GM21529 (cell line): ENCODE measurements around the gene RAPGEF4.
"Not testable (repeated sequence)": the region's sequence is repeated elsewhere in the genome, so short reads cannot be mapped to it uniquely, and the experiment has no call there.

Experiments
- ATAC-seq: cut with Tn5 transposase; IDR thresholded peaks from one replicate; pipeline ENCODE4 v1.9.1; 2021; ENCODE audit not compliant: unreplicated experiment

RAPGEF4 gene

DNA sequence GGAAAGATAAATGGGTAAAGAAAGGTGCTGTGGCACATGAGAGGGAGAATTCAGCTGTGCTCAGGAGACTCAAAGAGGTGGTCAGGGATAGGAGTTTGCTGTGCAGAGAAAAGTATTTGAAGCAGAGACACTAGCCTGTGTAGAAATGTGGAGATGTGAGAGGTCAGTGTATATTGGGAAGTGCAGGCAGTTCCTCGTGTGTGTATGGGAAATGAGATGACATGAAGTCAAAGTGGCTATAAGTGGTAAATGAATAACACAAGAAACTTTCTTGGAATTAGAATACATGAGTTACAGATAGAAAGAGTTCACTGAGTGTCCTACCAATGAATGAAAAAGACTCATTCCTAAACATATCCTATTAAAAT lies 351.6 kb downstream of the RAPGEF4 start:
- ATAC-seq, result no peak

DNA sequence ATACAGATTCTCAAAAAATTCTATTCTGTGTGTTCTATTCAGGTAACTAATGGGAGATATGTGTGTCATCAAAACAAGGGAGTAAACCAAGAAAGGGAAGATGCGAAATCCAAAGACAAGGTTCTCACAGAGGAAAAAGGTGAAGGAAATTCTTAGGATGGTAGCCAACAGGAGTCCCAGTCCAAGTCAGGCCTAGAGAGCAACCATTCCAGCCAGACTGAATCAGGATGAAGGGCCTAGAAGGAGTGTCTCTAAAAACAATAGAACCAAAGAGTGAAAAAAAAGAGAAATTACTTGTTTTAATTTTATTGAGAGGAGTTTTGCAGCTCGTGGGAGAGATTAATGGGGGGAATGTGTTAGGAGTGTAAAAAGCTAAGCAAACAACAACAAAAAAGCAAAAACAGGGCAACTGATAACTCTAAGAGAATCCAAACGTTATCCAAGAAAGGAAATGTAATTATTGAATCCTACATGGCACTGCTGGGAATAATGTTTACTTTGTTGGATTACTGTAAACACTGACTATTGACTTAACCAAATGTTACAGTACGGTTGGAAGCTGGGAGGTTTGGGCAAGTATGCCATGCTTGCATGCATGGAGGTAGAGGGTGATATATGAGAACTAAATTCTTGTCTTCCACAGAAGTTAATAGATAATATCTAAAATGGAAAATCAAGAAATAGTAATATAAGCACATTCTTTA lies 352.3 kb downstream of the RAPGEF4 start:
- ATAC-seq, result no peak

DNA sequence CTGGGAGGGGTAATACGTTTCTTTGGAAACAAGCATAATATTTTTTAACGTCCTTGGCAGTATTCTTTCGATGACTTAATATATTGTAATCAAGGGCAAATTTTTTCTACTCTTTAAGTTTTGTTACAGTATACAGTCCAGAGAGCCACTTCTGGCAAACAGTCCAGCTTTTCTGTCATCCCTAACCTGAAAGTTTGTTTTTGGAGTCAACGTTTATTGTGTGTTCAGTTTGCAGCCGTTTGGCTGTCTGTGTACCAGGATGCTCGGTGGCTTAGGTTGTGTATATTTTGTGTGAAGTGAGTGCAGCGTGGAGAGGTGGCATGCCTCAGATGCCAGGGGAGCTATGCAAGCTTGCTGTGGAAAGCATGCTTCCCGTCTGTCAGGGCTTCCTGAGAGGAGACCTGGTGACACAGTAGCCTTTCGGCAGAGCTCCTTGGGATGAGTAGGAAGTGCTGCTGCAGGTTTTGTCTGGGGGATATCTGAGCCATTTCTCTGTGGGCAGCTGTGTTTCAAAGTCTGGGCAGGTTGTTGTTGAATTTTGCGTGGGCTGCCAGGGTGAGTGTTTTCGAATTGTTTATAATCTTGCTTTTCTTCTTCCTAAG lies 354.7 kb downstream of the RAPGEF4 start:
- no peak for ATAC-seq

DNA sequence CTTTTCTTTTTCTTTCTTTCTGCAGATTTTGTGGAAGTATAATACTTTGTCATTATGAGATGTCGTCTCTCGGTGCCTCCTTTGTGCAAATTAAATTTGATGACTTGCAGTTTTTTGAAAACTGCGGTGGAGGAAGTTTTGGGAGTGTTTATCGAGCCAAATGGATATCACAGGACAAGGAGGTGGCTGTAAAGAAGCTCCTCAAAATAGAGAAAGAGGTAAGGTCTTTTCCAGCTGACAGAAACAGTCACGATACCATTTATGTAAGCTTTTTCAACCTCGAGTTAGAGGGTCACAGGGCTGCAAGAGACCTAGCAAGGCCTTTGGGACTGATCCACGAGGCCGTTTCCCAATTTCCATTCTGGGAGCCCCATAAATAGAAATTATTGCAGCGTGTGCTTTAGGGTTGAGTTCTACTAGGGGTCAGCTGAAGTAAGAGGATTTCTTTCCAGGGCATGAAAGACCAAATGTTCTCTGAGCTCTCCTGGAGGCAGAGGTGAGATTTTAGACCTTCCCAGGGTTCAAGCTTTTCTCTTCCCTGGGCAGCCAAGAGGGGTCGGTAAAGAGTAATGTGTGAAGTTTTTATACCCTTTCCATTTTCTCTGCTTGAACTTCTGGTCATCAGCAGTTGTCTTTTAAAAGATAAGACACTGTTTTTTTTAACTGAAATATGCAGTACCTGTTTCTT lies 355.5 kb downstream of the RAPGEF4 start:
- ATAC-seq, result no peak

DNA sequence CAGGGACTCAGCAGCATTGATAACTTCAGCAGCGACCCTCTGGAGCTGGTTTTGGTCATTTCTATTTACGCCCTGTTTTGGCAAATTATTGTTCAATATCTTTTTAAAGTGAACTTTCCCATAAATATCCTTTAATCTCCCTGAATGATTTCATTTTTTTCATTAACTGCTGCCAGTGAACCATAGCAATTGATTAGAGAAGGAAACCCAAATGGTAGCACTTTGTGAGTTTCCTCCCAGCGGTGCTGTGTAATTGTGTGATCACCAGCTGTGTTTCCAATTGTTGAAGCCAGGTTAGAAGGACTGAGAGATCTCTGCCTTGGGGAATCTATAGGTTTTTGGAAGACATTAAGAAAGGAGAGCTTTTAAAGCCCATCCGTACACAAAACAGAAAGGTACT lies 356.3 kb downstream of the RAPGEF4 start:
- ATAC-seq, result no peak

DNA sequence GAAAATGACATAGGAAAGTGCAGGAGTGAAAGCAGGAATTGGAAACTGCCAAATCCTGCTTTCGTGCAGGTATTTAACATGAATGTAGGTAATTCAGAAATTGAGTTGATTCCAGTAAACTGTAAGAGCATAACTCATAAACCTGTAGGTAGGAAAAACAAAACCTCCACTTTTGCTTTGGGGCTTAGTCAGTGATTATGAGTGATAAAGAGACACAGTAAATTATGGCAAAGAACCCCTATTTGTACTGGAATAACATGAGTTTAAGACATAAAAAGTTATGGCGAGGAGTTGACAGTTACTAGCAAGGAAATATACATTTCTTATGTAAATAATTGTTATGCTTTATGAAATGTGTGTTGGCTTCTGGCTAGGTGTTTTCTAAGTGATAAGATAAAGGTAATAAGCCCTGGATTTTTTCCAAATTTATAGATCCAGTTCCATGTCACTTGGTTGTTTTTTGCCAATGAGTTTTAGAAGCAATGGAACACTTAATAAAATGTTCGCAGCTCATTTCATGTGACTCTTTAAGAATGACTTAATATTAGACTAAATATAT lies 357.3 kb downstream of the RAPGEF4 start:
- no peak for ATAC-seq

DNA sequence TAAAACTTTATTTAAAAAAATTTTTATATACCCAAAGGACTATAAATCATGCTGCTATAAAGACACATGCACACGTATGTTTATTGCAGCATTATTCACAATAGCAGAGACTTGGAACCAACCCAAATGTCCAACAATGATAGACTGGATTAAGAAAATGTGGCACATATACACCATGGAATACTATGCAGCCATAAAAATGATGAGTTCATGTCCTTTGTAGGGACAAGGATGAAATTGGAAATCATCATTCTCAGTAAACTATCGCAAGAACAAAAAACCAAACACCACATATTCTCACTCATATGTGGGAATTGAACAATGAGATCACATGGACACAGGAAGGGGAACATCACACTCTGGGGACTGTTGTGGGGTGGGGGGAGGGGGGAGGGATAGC lies 358.0 kb downstream of the RAPGEF4 start:
- not testable (repeated sequence) for ATAC-seq

DNA sequence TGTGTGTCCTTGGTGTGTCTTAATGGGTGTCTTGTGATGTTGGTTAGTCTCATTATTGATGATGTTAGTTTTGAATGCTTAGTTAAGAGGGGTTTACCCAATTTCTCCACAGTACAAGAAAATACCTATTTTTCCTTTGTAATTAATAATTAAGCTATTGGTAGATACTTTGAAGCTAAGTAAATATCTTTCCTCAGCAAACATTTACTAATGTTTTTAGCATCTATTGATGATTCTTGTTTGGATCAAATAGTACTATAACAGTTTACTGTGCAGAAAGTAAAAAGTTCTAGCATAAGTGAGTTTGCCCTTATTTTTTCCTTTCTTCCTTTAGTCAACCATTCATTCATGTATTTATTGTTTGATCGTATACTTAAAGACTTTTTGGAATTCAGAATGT lies 359.1 kb downstream of the RAPGEF4 start:
- ATAC-seq, result no peak

DNA sequence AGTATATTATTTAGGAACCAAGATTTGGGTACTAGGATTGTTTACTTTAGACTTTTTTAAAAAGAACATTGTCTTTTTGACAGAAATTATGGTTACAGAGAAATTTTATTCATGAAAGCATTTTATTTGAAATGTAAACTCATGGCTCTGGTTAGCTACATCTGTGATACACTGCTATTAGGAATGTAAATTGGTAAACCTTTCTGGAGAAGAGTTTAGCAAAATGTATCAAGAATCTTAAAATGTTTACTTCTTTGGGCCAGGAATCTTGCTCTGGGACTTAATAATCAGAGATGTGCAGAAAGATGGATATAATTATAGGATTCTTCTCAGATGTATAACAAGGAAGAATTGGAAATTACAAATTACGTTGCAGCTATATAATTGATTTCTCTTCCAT lies 359.7 kb downstream of the RAPGEF4 start:
- no peak for ATAC-seq

DNA sequence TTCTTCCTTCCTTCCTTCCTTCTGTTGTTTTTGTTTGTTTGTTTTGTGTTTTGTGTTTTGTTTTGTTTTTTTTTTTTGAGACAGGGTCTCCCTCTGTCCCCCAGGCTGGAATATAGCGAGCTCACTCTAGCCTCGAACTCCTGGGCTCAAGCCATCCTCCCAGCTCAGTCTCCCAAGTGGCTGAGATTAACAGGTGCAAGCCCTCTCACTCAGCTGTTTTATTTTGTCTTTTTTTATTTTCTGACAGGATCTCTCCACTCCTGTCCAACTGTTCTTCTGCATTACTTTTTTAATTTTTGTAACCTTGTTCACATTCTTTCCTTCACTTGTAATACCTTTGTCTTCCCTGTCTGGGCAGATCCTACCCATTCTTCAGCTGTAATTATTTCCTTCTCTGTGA lies 363.6 kb downstream of the RAPGEF4 start:
- no peak for ATAC-seq

DNA sequence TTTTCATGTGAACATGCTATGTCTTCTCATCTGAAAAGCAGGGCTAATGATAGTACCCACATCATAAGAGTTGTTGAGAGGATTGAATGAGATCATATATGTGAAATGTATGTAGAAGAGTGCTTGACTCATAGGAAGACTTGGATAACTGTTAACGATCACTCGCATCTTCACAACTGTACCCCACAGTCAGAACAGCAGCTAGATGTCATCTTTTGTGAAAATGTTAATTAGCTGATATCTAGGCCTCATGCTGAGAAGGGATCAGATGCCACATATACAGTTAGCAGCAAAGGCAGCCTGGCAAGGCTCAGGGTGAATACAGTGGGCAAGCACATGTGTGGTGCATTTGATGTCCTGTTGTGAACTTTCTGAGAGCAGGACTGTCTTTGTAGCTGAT lies 364.2 kb downstream of the RAPGEF4 start:
- ATAC-seq, result no peak

DNA sequence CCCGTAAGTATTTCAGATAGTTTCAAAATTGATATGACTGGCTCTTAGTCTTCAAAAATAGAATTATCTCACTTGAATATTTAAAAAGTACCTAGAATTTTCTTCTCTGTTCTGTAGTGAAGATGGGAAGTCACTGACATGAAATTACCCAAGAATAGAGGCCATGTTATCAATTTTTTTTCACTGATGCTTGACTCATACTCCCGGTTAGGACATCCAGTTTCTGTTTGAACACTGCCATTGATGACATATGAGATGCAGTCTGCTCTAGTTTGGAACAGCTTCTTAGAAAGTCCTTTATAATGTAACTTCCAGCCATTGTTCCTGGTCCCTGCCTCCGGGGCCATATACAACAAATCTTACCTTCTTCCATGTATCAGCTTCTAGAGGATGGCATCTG lies 366.0 kb downstream of the RAPGEF4 start:
- peak; percentile 73 for ATAC-seq
